ENCODE data around the gene FARP2.

- TF ChIP-seq POLR2A (IDR thresholded peaks at IDR 0.05) (no peak), POLR2AphosphoS5 (IDR thresholded peaks at IDR 0.05) (no peak), EP300 (IDR thresholded peaks at IDR 0.05) (no peak)
- TF ChIP-seq, protein P1, sequence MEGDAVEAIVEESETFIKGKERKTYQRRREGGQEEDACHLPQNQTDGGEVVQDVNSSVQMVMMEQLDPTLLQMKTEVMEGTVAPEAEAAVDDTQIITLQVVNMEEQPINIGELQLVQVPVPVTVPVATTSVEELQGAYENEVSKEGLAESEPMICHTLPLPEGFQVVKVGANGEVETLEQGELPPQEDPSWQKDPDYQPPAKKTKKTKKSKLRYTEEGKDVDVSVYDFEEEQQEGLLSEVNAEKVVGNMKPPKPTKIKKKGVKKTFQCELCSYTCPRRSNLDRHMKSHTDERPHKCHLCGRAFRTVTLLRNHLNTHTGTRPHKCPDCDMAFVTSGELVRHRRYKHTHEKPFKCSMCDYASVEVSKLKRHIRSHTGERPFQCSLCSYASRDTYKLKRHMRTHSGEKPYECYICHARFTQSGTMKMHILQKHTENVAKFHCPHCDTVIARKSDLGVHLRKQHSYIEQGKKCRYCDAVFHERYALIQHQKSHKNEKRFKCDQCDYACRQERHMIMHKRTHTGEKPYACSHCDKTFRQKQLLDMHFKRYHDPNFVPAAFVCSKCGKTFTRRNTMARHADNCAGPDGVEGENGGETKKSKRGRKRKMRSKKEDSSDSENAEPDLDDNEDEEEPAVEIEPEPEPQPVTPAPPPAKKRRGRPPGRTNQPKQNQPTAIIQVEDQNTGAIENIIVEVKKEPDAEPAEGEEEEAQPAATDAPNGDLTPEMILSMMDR (IDR thresholded peaks at IDR 0.05): no peak
Observed at GRCh38 chr2:241359481-241360045, 3.5 kb downstream of the FARP2 start.
